NOMO-1 (cell line): ENCODE measurements around the gene RBBP8NL.

Source experiments
- DNase-seq, 2 experiments: peaks; one replicate each; lab custom pipeline; 2025; ENCODE audit not compliant: unreplicated experiment in 2 of 2; lab: John Stamatoyannopoulos, UW

Gene RBBP8NL

GRCh38 chr20:62427172-62428001 is at the start of gene RBBP8NL:
TSS of gene RBBP8NL (minus strand) at chr20:62427539. CDS start at chr20:62419647, 7,892 bp downstream.
- no peak for DNase-seq

- DNase-seq: peak in 1 of 2 experiments; percentile 10
These were observed 48.9 kb upstream of the RBBP8NL start for GRCh38 chr20:62476056-62476838.

- no peak for DNase-seq
These were observed 48.4 kb upstream of the RBBP8NL start, which contains the start of gene GATA5 for GRCh38 chr20:62475772-62476055. TSS of gene GATA5 (minus strand) at chr20:62475995. CDS start at chr20:62475521, 474 bp downstream.

GRCh38 chr20:62475027-62475771 is 47.9 kb upstream of the RBBP8NL start:
- no peak for DNase-seq

- DNase-seq: no peak
These were observed 47.3 kb upstream of the RBBP8NL start for GRCh38 chr20:62474604-62475026.

GRCh38 chr20:62473717-62474603 is 46.6 kb upstream of the RBBP8NL start:
- no peak for DNase-seq

GRCh38 chr20:62472941-62473585 is 45.7 kb upstream of the RBBP8NL start:
- DNase-seq: no peak

- no peak for DNase-seq
These were observed 45.0 kb upstream of the RBBP8NL start for GRCh38 chr20:62472138-62472940.

GRCh38 chr20:62470459-62470858 is 43.1 kb upstream of the RBBP8NL start:
- no peak for DNase-seq

- no peak for DNase-seq
These were observed 42.7 kb upstream of the RBBP8NL start for GRCh38 chr20:62470001-62470400.

GRCh38 chr20:62469352-62469751 is 42.0 kb upstream of the RBBP8NL start:
- no peak for DNase-seq

- no peak for DNase-seq
These were observed 39.6 kb upstream of the RBBP8NL start for GRCh38 chr20:62466806-62467537.

- DNase-seq: no peak
These were observed 38.9 kb upstream of the RBBP8NL start for GRCh38 chr20:62466072-62466760.

GRCh38 chr20:62464990-62465389 is 37.7 kb upstream of the RBBP8NL start:
- no peak for DNase-seq

GRCh38 chr20:62464425-62464770 is 37.1 kb upstream of the RBBP8NL start:
- DNase-seq: no peak

GRCh38 chr20:62463651-62464424 is 36.5 kb upstream of the RBBP8NL start:
- no peak for DNase-seq

- no peak for DNase-seq
These were observed 35.7 kb upstream of the RBBP8NL start for GRCh38 chr20:62462976-62463592.
